MCF 10A (cell line): ENCODE results near the gene ICAM5. TPM values are rescaled to one million over a fixed set of nuclear protein-coding genes. Genes with fewer than 3 reads are reported as not detected.
A peak's percentile ranks its signal among the peaks of the same experiment; 100 is the strongest.

ENCODE experiments used
- BruUV-seq: library from RNA; stranded (reverse); fragments of 400-500 nt; replicated peaks from 2 replicates; lab custom pipeline; 2021; lab: Mats Ljungman, UMichigan
- CTCF ChIA-PET: fragments of 300-600 bp; sonication (Branson Sonifier 250); formaldehyde crosslinking; extraction: SDS; loops from one replicate; lab custom pipeline; 2021; ENCODE audit warnings: antibody characterized with exemption, inconsistent platforms; lab: Yijun Ruan, JAX
- POLR2A ChIA-PET: fragments of 300-600, 350-650 bp; sonication (Branson Sonifier 250); formaldehyde crosslinking; extraction: SDS; loops from one replicate; lab custom pipeline; 2020; ENCODE audit warnings: antibody characterized with exemption, inconsistent platforms; lab: Yijun Ruan, JAX
- DNase-seq: peaks from one replicate; pipeline ENCODE4 v3.0.0-alpha.2; 2018; ENCODE audit not compliant: unreplicated experiment
- H3K27ac Mint-ChIP-seq: one replicate; pipeline ENCODE4 v1.8.0; 2022; ENCODE audit warnings: mild to moderate bottlenecking, low read depth, mixed read lengths; ENCODE audit not compliant: unreplicated experiment
- H3K27me3 Mint-ChIP-seq: one replicate; pipeline ENCODE4 v1.8.0; 2022; ENCODE audit warnings: mixed read lengths; ENCODE audit not compliant: insufficient read depth, unreplicated experiment
- H3K36me3 Mint-ChIP-seq: one replicate; pipeline ENCODE4 v1.8.0; 2022; ENCODE audit warnings: mild to moderate bottlenecking, moderate library complexity, mixed read lengths; ENCODE audit not compliant: insufficient read depth, unreplicated experiment
- H3K4me1 Mint-ChIP-seq: one replicate; pipeline ENCODE4 v1.8.0; 2022; ENCODE audit warnings: mixed read lengths; ENCODE audit not compliant: insufficient read depth, unreplicated experiment
- H3K4me3 Mint-ChIP-seq: one replicate; pipeline ENCODE4 v1.8.0; 2022; ENCODE audit warnings: mild to moderate bottlenecking, moderate library complexity, mixed read lengths; ENCODE audit not compliant: unreplicated experiment
- H3K9me3 Mint-ChIP-seq: one replicate; pipeline ENCODE4 v1.8.0; 2022; ENCODE audit warnings: mixed read lengths; ENCODE audit not compliant: unreplicated experiment
- intact Hi-C: fragments of 100-400 bp; cut with micrococcal nuclease; formaldehyde crosslinking; loops from 2 replicates; pipeline ENCODE4 v1.14.1; 2022
- total RNA-seq: library from RNA; stranded (reverse); gene quantifications from 2 replicates; pipeline ENCODE4 v1.2.3, GENCODE V29; 2022
- TF ChIP-seq, protein P1 (sequence below): fragments of 200-600 bp; IDR thresholded peaks from one replicate; pipeline ENCODE4 v1.8.0; 2022; ENCODE audit warnings: antibody characterized with exemption, mild to moderate bottlenecking; ENCODE audit not compliant: unreplicated experiment

Gene ICAM5
- total RNA-seq, 1 experiment from 2014 or later, result 7.7 TPM

DNA sequence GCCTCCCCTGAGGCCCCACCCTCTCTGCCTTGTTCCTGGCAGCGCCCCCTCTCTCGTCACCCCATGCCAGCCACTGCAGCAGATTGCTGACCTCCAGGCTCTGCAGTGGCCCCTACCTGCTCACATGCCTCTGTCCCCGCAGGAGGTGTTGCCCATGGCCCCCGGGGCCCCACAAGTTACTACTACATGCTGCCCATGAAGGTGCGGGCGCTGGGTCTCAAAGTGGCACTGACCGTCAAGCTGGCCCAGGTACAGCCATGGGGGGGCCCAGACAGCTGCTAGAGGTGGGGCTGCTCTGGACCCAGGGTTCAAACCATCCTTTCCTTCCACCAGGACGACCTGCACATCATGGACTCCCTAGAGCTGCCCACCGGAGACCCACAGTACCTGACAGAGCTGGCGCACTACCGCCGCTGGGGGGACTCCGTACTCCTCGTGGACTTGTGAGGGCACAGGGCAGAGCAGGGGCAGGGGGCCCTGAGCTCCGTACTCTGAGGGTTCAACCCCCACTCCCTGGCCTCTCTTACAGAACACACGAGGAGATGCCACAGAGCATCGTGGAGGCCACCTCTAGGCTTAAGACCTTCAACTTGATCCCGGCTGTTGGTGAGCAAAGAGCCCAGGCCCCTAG lies 31.6 kb upstream of the ICAM5 start:
- Mint-ChIP-seq H3K4me3 (no peak overlapping the region), H3K9me3 (no peaks in the 10 kb centered on the region), H3K36me3 (peaks cover 48% of the 10 kb centered on the region), H3K27me3 (no peaks in the 10 kb centered on the region), H3K4me1 (peaks cover 5% of the 10 kb centered on the region), H3K27ac (no peak overlapping the region)
- intact Hi-C loops, result no loop called here
- CTCF ChIA-PET, result interaction anchor here (0.6 to 5.0 kb wide), 27 partner anchors 8 to 1274 kb away, joined by 3 to 68 read pairs (median 4); partner anchors contain the start of gene ICAM1
- BruUV-seq, result no TSS peak
- TF ChIP-seq, protein P1, sequence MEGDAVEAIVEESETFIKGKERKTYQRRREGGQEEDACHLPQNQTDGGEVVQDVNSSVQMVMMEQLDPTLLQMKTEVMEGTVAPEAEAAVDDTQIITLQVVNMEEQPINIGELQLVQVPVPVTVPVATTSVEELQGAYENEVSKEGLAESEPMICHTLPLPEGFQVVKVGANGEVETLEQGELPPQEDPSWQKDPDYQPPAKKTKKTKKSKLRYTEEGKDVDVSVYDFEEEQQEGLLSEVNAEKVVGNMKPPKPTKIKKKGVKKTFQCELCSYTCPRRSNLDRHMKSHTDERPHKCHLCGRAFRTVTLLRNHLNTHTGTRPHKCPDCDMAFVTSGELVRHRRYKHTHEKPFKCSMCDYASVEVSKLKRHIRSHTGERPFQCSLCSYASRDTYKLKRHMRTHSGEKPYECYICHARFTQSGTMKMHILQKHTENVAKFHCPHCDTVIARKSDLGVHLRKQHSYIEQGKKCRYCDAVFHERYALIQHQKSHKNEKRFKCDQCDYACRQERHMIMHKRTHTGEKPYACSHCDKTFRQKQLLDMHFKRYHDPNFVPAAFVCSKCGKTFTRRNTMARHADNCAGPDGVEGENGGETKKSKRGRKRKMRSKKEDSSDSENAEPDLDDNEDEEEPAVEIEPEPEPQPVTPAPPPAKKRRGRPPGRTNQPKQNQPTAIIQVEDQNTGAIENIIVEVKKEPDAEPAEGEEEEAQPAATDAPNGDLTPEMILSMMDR, result no peak
- POLR2A ChIA-PET, result interaction anchor here (0.5 to 3.1 kb wide), 9 partner anchors 12 to 198 kb away, joined by 3 to 19 read pairs (median 4); partner anchors contain the start of genes CDC37, ICAM1 and TYK2
- DNase-seq, result no peak

DNA sequence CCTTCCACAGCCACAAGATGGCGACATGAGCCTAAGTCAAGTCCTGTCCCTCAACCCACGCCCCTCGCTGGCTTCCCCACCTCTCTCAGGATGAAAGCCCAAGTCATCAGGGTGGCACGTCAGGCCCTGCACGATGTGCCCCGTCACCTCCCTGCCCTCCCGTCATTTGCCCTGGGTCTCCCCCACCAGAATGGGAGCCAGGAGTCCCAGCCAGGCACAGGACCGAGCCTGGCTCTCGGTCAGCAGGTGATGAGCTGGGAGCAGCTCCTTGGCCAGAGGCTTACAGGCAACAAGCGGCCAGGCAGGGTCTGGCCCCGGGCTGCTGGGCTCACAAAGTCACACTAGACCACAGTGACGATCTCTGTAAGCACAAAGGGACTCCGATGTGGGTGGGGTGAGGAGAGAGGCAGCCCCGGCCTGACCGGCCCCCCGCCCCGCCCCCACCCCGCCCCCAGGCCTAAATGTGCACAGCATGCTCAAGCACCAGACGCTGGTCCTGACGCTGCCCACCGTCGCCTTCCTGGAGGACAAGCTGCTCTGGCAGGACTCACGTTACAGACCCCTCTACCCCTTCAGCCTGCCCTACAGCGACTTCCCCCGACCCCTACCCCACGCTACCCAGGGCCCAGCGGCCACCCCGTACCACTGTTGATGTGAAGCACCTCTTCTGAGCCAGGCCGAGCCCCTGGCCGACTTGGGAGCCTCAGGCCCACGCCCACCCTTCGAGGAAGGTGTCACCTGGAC lies 30.4 kb upstream of the ICAM5 start:
- ChIA-PET POLR2A (interaction anchor here (0.5 to 3.1 kb wide), 18 partner anchors 11 to 225 kb away, joined by 3 to 23 read pairs (median 4); partner anchors contain the start of genes CDC37, DNMT1, ICAM1 and ICAM5), CTCF (interaction anchor here (0.6 to 5.0 kb wide), 39 partner anchors 8 to 1273 kb away, joined by 3 to 68 read pairs (median 4); partner anchors contain the start of gene ICAM1)
- no peaks in the 10 kb centered on the region for H3K27me3 Mint-ChIP-seq
- intact Hi-C loops, result loop anchor here (1.0 kb wide), 1 partner anchor 130 kb away; no protein-coding TSS in a partner anchor
- peak; percentile 92 for DNase-seq
- no peaks in the 10 kb centered on the region for H3K4me1 Mint-ChIP-seq
- H3K9me3 Mint-ChIP-seq, result no peaks in the 10 kb centered on the region
- TF ChIP-seq, protein P1, result peak; percentile 70
- peaks cover 43% of the 10 kb centered on the region for H3K36me3 Mint-ChIP-seq
- no TSS peak for BruUV-seq
- H3K27ac Mint-ChIP-seq, result no peak overlapping the region
- H3K4me3 Mint-ChIP-seq, result no peak overlapping the region

DNA sequence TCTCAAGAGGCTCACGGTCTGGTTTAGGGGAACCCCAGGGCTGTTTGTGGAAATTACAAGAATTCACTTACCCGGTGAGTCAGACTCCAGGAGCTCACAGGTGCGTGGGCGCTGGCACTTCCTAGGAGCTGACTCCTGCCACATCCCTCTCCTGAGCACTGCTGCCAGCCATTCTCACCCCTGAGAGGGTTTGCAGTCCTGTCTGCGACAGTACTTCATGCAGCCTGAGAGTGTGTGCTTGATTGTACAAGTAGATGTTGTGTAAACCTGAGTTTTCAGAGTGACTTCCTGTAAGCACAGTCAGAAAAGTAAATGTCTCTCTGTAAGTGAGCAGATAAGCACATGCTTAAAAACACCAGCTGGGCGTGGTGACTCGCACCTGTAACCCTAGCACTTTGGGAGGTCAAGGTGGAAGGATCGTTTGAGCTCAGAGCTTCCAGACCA lies 29.6 kb upstream of the ICAM5 start:
- Mint-ChIP-seq H3K27ac (peak overlapping the region; percentile 35), H3K9me3 (no peaks in the 10 kb centered on the region), H3K27me3 (no peaks in the 10 kb centered on the region), H3K4me3 (no peak overlapping the region), H3K4me1 (no peaks in the 10 kb centered on the region), H3K36me3 (peaks cover 35% of the 10 kb centered on the region)
- DNase-seq, result peak; percentile 87
- ChIA-PET POLR2A (interaction anchor here (0.5 to 3.1 kb wide), 15 partner anchors 8 to 296 kb away, joined by 3 to 23 read pairs (median 4); partner anchors contain the start of genes CDC37, DNMT1, ICAM1 and ICAM5), CTCF (interaction anchor here (0.5 to 5.0 kb wide), 31 partner anchors 7 to 454 kb away, joined by 3 to 68 read pairs (median 4); partner anchors contain the start of genes CDC37, ICAM1 and MRPL4)
- BruUV-seq, result no TSS peak
- intact Hi-C loops, result no loop called here
- TF ChIP-seq, protein P1, result no peak

DNA sequence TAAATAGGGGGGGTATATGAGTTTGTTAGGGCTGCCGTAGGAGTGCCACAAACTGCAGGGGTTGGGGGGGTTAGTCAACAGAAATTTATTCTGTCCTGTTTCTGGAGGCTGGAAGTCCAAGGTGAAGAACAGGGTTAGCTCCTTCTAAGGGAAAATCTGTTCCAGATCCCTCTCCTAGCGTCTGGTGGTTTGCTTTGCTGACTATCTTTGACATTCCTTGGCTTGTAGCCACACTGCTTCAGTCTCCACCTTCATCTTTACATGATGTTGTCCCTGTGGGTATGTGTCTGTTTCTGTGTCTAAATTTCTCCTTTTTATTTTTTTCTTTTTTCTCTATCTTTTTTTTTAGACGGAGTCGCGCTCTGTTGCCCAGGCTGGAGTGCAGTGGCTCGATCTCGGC lies 27.0 kb upstream of the ICAM5 start:
- ChIA-PET CTCF (interaction anchor here (0.7 to 1.0 kb wide), 4 partner anchors 122 to 150 kb away, joined by 3 to 5 read pairs (median 4); no protein-coding TSS in a partner anchor), POLR2A (no interaction called here)
- Mint-ChIP-seq H3K27ac (no peak overlapping the region), H3K36me3 (peaks cover 13% of the 10 kb centered on the region), H3K4me3 (no peak overlapping the region), H3K9me3 (no peaks in the 10 kb centered on the region), H3K4me1 (no peaks in the 10 kb centered on the region), H3K27me3 (no peaks in the 10 kb centered on the region)
- DNase-seq, result no peak
- no TSS peak for BruUV-seq
- TF ChIP-seq, protein P1, result no peak
- intact Hi-C loops, result no loop called here
